Fibroblast of the aortic adventitia (primary cell): Measurements from ENCODE around the gene SUMO4. TPM values are rescaled to one million over a fixed set of nuclear protein-coding genes. Genes with fewer than 3 reads are reported as not detected.

Source experiments
- DNase-seq: peaks from one replicate; pipeline ENCODE4 v3.0.0-alpha.2; 2010; ENCODE audit warnings: low read depth
- H3K4me3 ChIP-seq: 2 replicates; pipeline ENCODE4 v1.5.1; 2011; ENCODE audit warnings: low read depth, mild to moderate bottlenecking, control low read depth, low read length, moderate library complexity
- CTCF ChIP-seq: IDR thresholded peaks from 2 replicates; pipeline ENCODE4 v1.5.1; 2011; ENCODE audit warnings: mild to moderate bottlenecking, low read length, control low read depth, inconsistent platforms; ENCODE audit not compliant: insufficient read depth
- total RNA-seq: library from RNA; depleted of rRNA; stranded (reverse); fragments of >200 nt; gene quantifications from 2 replicates; pipeline ENCODE4 v1.2.3, GENCODE V29; 2012; ENCODE audit warnings: low replicate concordance

SUMO4 gene
- 3.8 TPM in 1 of 2 replicates, not detected in the other for total RNA-seq

GRCh38 chr6:149400050-149400449 lies at the start of gene SUMO4:
Gene SUMO4 (plus strand): TSS chr6:149400262. CDS start chr6:149400392, 130 bp downstream.
- no peak within 1 kb of the TSS for H3K4me3 ChIP-seq
- TF ChIP-seq CTCF = no peak
- DNase-seq = no peak

GRCh38 chr6:149354009-149354408 lies 46.1 kb upstream of the SUMO4 start:
- no peak for TF ChIP-seq CTCF
- no peak for DNase-seq

GRCh38 chr6:149356081-149356750 lies 43.8 kb upstream of the SUMO4 start:
- no peak overlapping the region for H3K4me3 ChIP-seq
- TF ChIP-seq CTCF = no peak
- no peak for DNase-seq

More at GRCh38 chr6:149354009-149354408, 46.1 kb upstream of the SUMO4 start:
- no peak overlapping the region for H3K4me3 ChIP-seq

GRCh38 chr6:149357726-149358538 lies 42.1 kb upstream of the SUMO4 start:
- DNase-seq = no peak
- no peak for TF ChIP-seq CTCF
- H3K4me3 ChIP-seq = no peak overlapping the region

- TF ChIP-seq CTCF = no peak
- DNase-seq = no peak
- no peak overlapping the region for H3K4me3 ChIP-seq
Observed at GRCh38 chr6:149359440-149359839, 40.6 kb upstream of the SUMO4 start.

GRCh38 chr6:149360536-149360935 lies 39.5 kb upstream of the SUMO4 start:
- DNase-seq = no peak
- no peak for TF ChIP-seq CTCF
- no peak overlapping the region for H3K4me3 ChIP-seq
